Glutamatergic neuron (in vitro differentiated cells): Measurements from ENCODE around the gene NRARP. TPM values are rescaled to one million over a fixed set of nuclear protein-coding genes. Genes with fewer than 3 reads are reported as not detected.

ENCODE experiments used
- DNase-seq: peaks from one replicate; pipeline ENCODE4 v3.0.0; 2022
- H3K27ac Mint-ChIP-seq: one replicate; pipeline ENCODE4 v1.8.0; 2020; ENCODE audit warnings: mild to moderate bottlenecking, mixed read lengths, inconsistent platforms; ENCODE audit not compliant: unreplicated experiment
- H3K27me3 Mint-ChIP-seq: one replicate; pipeline ENCODE4 v1.8.0; 2020; ENCODE audit warnings: mild to moderate bottlenecking, moderate library complexity, mixed read lengths, inconsistent platforms; ENCODE audit not compliant: unreplicated experiment
- H3K36me3 Mint-ChIP-seq: one replicate; pipeline ENCODE4 v1.8.0; 2020; ENCODE audit warnings: mild to moderate bottlenecking, mixed read lengths, inconsistent platforms; ENCODE audit not compliant: unreplicated experiment
- H3K4me1 Mint-ChIP-seq: one replicate; pipeline ENCODE4 v1.8.0; 2020; ENCODE audit warnings: mild to moderate bottlenecking, low read depth, mixed read lengths, inconsistent platforms; ENCODE audit not compliant: unreplicated experiment
- H3K4me3 Mint-ChIP-seq: one replicate; pipeline ENCODE4 v1.8.0; 2020; ENCODE audit warnings: mild to moderate bottlenecking, mixed read lengths, inconsistent platforms; ENCODE audit not compliant: unreplicated experiment
- H3K9me3 Mint-ChIP-seq: one replicate; pipeline ENCODE4 v1.8.0; 2020; ENCODE audit warnings: mild to moderate bottlenecking, moderate library complexity, mixed read lengths, inconsistent platforms; ENCODE audit not compliant: unreplicated experiment
- CTCF ChIP-seq: fragments of 200-600 bp; sonication (generic); IDR thresholded peaks from one replicate; pipeline ENCODE4 v1.5.0; 2021; ENCODE audit not compliant: partially characterized antibody, unreplicated experiment
- total RNA-seq: library from RNA; stranded (reverse); fragmentation: NEBNext Ultra II Directional; extraction: Animal tissue kit (Norgen Biotek cat#: 25700); gene quantifications from one replicate; pipeline ENCODE4 v1.2.1, GENCODE V29; 2021; ENCODE audit not compliant: unreplicated experiment

The NRARP gene
- total RNA-seq, 1 donor from 2014 or later, result 15.2 TPM

- Mint-ChIP-seq H3K27me3 (peaks cover 3% of the 10 kb centered on the region), H3K9me3 (peaks cover 3% of the 10 kb centered on the region), H3K4me1 (peaks cover 5% of the 10 kb centered on the region), H3K27ac (no peak overlapping the region), H3K36me3 (no peaks in the 10 kb centered on the region), H3K4me3 (no peak overlapping the region)
- DNase-seq, result no peak
- TF ChIP-seq CTCF, result no peak
Measured at GRCh38 chr9:137318602-137319001, 16.5 kb upstream of the NRARP start.

GRCh38 chr9:137317718-137318511 lies 15.8 kb upstream of the NRARP start:
- Mint-ChIP-seq H3K27ac (no peak overlapping the region), H3K27me3 (peaks cover 3% of the 10 kb centered on the region), H3K4me1 (peaks cover 6% of the 10 kb centered on the region), H3K4me3 (no peak overlapping the region), H3K36me3 (no peaks in the 10 kb centered on the region), H3K9me3 (peaks cover 3% of the 10 kb centered on the region)
- no peak for DNase-seq
- TF ChIP-seq CTCF, result no peak

GRCh38 chr9:137317021-137317717 lies 15.1 kb upstream of the NRARP start:
- H3K4me1 Mint-ChIP-seq, result peaks cover 5% of the 10 kb centered on the region
- TF ChIP-seq CTCF, result no peak
- H3K4me3 Mint-ChIP-seq, result no peak overlapping the region
- peaks cover 2% of the 10 kb centered on the region for H3K27me3 Mint-ChIP-seq
- H3K27ac Mint-ChIP-seq, result no peak overlapping the region
- H3K9me3 Mint-ChIP-seq, result peaks cover 2% of the 10 kb centered on the region
- DNase-seq, result no peak
- no peaks in the 10 kb centered on the region for H3K36me3 Mint-ChIP-seq

- H3K27me3 Mint-ChIP-seq, result no peaks in the 10 kb centered on the region
- no peaks in the 10 kb centered on the region for H3K9me3 Mint-ChIP-seq
- peak; percentile 73 for DNase-seq
- no peaks in the 10 kb centered on the region for H3K36me3 Mint-ChIP-seq
- no peak overlapping the region for H3K27ac Mint-ChIP-seq
- peaks cover 5% of the 10 kb centered on the region for H3K4me1 Mint-ChIP-seq
- no peak overlapping the region for H3K4me3 Mint-ChIP-seq
- TF ChIP-seq CTCF, result no peak
Measured at GRCh38 chr9:137316012-137316981, 14.2 kb upstream of the NRARP start.
